Ishikawa (cell line): Measurements from ENCODE around the gene GFI1B.

Source experiments
- CEBPB ChIP-seq: IDR thresholded peaks from 2 replicates; pipeline ENCODE4 v1.6.1; 2012
- CREB1 ChIP-seq: IDR thresholded peaks from 2 replicates; pipeline ENCODE4 v1.6.1; 2012; ENCODE audit warnings: low read depth
- EGR1 ChIP-seq: IDR thresholded peaks from 2 replicates; pipeline ENCODE4 v1.6.1; 2012
- EP300 ChIP-seq: IDR thresholded peaks from 2 replicates; pipeline ENCODE4 v1.6.1; 2012; ENCODE audit warnings: borderline replicate concordance
- FOXM1 ChIP-seq: IDR thresholded peaks from 2 replicates; pipeline ENCODE4 v1.6.1; 2012; ENCODE audit warnings: low read depth, borderline replicate concordance
- NFIC ChIP-seq: IDR thresholded peaks from 2 replicates; pipeline ENCODE4 v1.6.1; 2012
- RAD21 ChIP-seq: IDR thresholded peaks from 2 replicates; pipeline ENCODE4 v1.6.1; 2012; ENCODE audit warnings: low read depth
- REST ChIP-seq: IDR thresholded peaks from 2 replicates; pipeline ENCODE4 v1.6.1; 2012; ENCODE audit warnings: low read depth, mild to moderate bottlenecking
- TAF1 ChIP-seq: IDR thresholded peaks from 2 replicates; pipeline ENCODE4 v1.6.1; 2012; ENCODE audit warnings: low read depth, mild to moderate bottlenecking
- TCF12 ChIP-seq: IDR thresholded peaks from 2 replicates; pipeline ENCODE4 v1.6.1; 2012; ENCODE audit warnings: low read depth
- TEAD4 ChIP-seq: IDR thresholded peaks from 2 replicates; pipeline ENCODE4 v1.6.1; 2012
- USF1 ChIP-seq: IDR thresholded peaks from 2 replicates; pipeline ENCODE4 v1.6.1; 2012
- YY1 ChIP-seq: IDR thresholded peaks from 2 replicates; pipeline ENCODE4 v1.6.1; 2012; ENCODE audit warnings: low read depth
- ZBTB7A ChIP-seq: IDR thresholded peaks from 2 replicates; pipeline ENCODE4 v1.6.1; 2012; ENCODE audit warnings: low read depth
- TF ChIP-seq, protein P1 (sequence below): IDR thresholded peaks from 2 replicates; pipeline ENCODE4 v1.6.1; 2012

The GFI1B gene

GRCh38 chr9:132944294-132945185 is 34.0 kb upstream of the GFI1B start, which contains the start of gene TSC1:
TSS of gene TSC1 (minus strand) at chr9:132944616. CDS start at chr9:132928872, 15,744 bp downstream.
- TF ChIP-seq TEAD4 (peak; percentile 25; the same call in 1 of the 2 replicates), TCF12 (peak; percentile 70), USF1 (peak; percentile 91), ZBTB7A (0 out of 2 replicates have a peak, but pooled peaks have one; percentile 70), RAD21 (no peak), REST (no peak), EGR1 (peak; percentile 52; the same call in 1 of the 2 replicates), CREB1 (peak; percentile 69; the same call in 1 of the 2 replicates), FOXM1 (0 out of 2 replicates have a peak, but pooled peaks have one; percentile 7), NFIC (no peak), TAF1 (peak; percentile 100), EP300 (no peak), YY1 (peak; percentile 99), CEBPB (no peak)
- TF ChIP-seq, protein P1, sequence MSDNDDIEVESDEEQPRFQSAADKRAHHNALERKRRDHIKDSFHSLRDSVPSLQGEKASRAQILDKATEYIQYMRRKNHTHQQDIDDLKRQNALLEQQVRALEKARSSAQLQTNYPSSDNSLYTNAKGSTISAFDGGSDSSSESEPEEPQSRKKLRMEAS, result peak; percentile 24

GRCh38 chr9:132945186-132946130 is 33.0 kb upstream of the GFI1B start:
- TF ChIP-seq RAD21 (no peak), YY1 (no peak), ZBTB7A (no peak), FOXM1 (no peak), REST (no peak), NFIC (no peak), EGR1 (no peak), CEBPB (no peak), TCF12 (no peak), EP300 (no peak), USF1 (no peak), CREB1 (no peak), TAF1 (no peak), TEAD4 (no peak)
- TF ChIP-seq, protein P1, result no peak

GRCh38 chr9:132946211-132946610 is 32.3 kb upstream of the GFI1B start:
- TF ChIP-seq EP300 (no peak), TAF1 (no peak), CREB1 (no peak), ZBTB7A (no peak), YY1 (no peak), REST (no peak), FOXM1 (no peak), USF1 (no peak), RAD21 (no peak)
